Bronchus fibroblast of lung (primary cell): ENCODE results near the gene EID1. TPM values are rescaled to one million over a fixed set of nuclear protein-coding genes. Genes with fewer than 3 reads are reported as not detected.

Source experiments
- total RNA-seq: library from RNA; depleted of rRNA; stranded (reverse); fragments of >200 nt; gene quantifications from 2 replicates; pipeline ENCODE4 v1.2.3, GENCODE V29; 2015

The EID1 gene, protein sequence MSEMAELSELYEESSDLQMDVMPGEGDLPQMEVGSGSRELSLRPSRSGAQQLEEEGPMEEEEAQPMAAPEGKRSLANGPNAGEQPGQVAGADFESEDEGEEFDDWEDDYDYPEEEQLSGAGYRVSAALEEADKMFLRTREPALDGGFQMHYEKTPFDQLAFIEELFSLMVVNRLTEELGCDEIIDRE
- total RNA-seq: 179 and 220 TPM in 2 replicates

DNA sequence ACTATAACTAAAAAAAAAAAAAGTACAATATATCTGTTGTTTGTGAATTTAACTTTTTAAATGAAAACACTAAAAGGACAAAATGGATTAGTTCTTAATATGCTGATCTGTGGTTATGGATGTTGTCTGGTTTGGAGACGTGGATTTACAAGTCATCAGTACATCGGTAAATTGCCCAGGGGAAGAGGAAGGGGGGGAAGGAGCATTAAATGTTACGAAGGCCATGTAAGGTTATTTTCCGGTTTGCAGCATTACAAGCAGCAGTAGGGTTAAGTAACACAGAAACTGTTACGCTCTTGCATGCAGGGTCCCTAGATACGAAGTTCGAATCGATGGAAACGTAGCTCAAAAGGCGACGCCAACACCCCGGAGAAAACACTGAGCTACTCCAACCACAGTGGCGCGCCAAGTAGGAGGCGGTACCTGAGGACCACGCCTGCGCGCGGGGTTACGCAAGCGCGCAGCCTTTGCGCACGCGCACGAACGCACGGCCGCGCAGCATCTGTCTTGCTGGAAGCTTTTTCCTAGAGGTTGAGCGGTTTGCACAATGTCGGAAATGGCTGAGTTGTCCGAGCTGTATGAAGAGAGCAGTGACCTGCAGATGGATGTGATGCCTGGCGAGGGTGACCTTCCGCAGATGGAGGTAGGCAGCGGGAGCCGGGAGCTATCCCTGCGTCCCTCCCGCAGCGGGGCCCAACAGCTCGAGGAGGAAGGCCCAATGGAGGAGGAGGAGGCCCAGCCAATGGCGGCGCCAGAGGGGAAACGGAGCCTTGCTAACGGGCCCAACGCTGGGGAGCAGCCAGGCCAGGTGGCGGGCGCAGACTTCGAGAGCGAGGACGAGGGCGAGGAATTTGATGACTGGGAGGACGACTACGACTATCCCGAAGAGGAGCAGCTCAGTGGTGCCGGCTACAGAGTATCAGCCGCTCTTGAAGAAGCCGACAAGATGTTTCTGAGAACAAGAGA lies at the start of gene EID1:
Gene EID1 (plus strand): TSS at position 505 of the 966 bp plus-strand sequence. CDS start 43 bp downstream, at position 548.

Other genes with a start within 250 kb of the EID1 start
- 87.0 and 92.0 TPM in 2 replicates for gene FBN1, start 232.4 kb upstream of the EID1 start, total RNA-seq
- gene CEP152, start 67.1 kb upstream of the EID1 start, total RNA-seq: 4.8 and 5.4 TPM in 2 replicates
- gene SHC4, start 85.8 kb downstream of the EID1 start, total RNA-seq: 0.67 and 0.74 TPM in 2 replicates
- 8.6 and 9.6 TPM in 2 replicates for gene SECISBP2L, start 168.3 kb downstream of the EID1 start, total RNA-seq